D721Med (cell line): Measurements from ENCODE around the gene MAP3K6.

Experiments
- DNase-seq: peaks from one replicate; pipeline ENCODE4 v3.0.0; 2011; ENCODE audit warnings: low spot score; ENCODE audit not compliant: insufficient read length
- FAIRE-seq: peaks from 2 replicates; lab custom pipeline; 2011; peaks lifted over from hg19 to GRCh38; lab: Jason Lieb, UNC
- CTCF ChIP-seq: IDR thresholded peaks from 2 replicates; pipeline ENCODE4 v1.5.1; 2012; ENCODE audit warnings: mild to moderate bottlenecking, control low read depth; ENCODE audit not compliant: insufficient read depth; ENCODE audit errors: missing control alignments

MAP3K6 gene

GRCh38 chr1:27331426-27331825, 35.3 kb downstream of the MAP3K6 start:
- no peak for DNase-seq
- FAIRE-seq, result no peak
- no peak for TF ChIP-seq CTCF

GRCh38 chr1:27330786-27331185, 36.0 kb downstream of the MAP3K6 start:
- no peak for TF ChIP-seq CTCF
- DNase-seq (no peak), FAIRE-seq (no peak)

GRCh38 chr1:27327964-27328363, 38.8 kb downstream of the MAP3K6 start:
- DNase-seq (no peak), FAIRE-seq (no peak)
- TF ChIP-seq CTCF, result no peak

- FAIRE-seq (no peak), DNase-seq (no peak)
- TF ChIP-seq CTCF, result no peak
Measured at GRCh38 chr1:27325286-27325685, 41.5 kb downstream of the MAP3K6 start.

- DNase-seq (no peak), FAIRE-seq (no peak)
- no peak for TF ChIP-seq CTCF
Measured at GRCh38 chr1:27322569-27323240, 44.1 kb downstream of the MAP3K6 start.

GRCh38 chr1:27321813-27322568, 44.8 kb downstream of the MAP3K6 start, which contains the start of gene TMEM222:
TSS of gene TMEM222 (plus strand) at chr1:27322163. CDS start at chr1:27322198, 35 bp downstream.
- DNase-seq, result peak; percentile 63
- TF ChIP-seq CTCF, result no peak
- no peak for FAIRE-seq

- FAIRE-seq (no peak), DNase-seq (no peak)
- TF ChIP-seq CTCF, result no peak
Measured at GRCh38 chr1:27318596-27318995, 48.2 kb downstream of the MAP3K6 start.
